CD8-positive, alpha-beta memory T cell (primary cell): Measurements from ENCODE around the gene DNAJC5. TPM values are rescaled to one million over a fixed set of nuclear protein-coding genes. Genes with fewer than 3 reads are reported as not detected.

ENCODE experiments used
- CTCF ChIA-PET: fragments of 350-600 bp; sonication (Branson Sonifier 250); formaldehyde crosslinking; loops from one replicate; lab custom pipeline; 2021; ENCODE audit warnings: antibody characterized with exemption; lab: Charles Lee
- POLR2A ChIA-PET: fragments of 350-600 bp; sonication (Branson Sonifier 250); formaldehyde crosslinking; loops from one replicate; lab custom pipeline; 2021; ENCODE audit warnings: antibody characterized with exemption; lab: Charles Lee
- DNase-seq, 5 donors: peaks; one replicate each; pipeline versions ENCODE4 v3.0.0 to v3.0.0-alpha.2; 2020 to 2022; ENCODE audit warnings: mixed read lengths in 1 of 5
- H3K27ac ChIP-seq: one replicate; pipeline ENCODE4 v1.7.0; 2013; ENCODE audit warnings: low read depth, mild to moderate bottlenecking, low read length, moderate library complexity
- H3K27me3 ChIP-seq: 2 replicates; pipeline ENCODE4 v1.7.0; 2013; ENCODE audit warnings: low read length, mild to moderate bottlenecking; ENCODE audit not compliant: insufficient read depth, poor library complexity, severe bottlenecking
- H3K36me3 ChIP-seq: 2 replicates; pipeline ENCODE4 v1.7.0; 2013; ENCODE audit warnings: mild to moderate bottlenecking, low read length, moderate library complexity; ENCODE audit not compliant: insufficient read depth
- H3K4me1 ChIP-seq: 2 replicates; pipeline ENCODE4 v1.7.0; 2013; ENCODE audit warnings: mild to moderate bottlenecking, low read length, moderate library complexity; ENCODE audit not compliant: insufficient read depth
- H3K4me3 ChIP-seq: 2 replicates; pipeline ENCODE4 v1.7.0; 2013; ENCODE audit warnings: mild to moderate bottlenecking, low read length
- H3K9me3 ChIP-seq: 2 replicates; pipeline ENCODE4 v1.7.0; 2013; ENCODE audit warnings: mild to moderate bottlenecking, low read length
- H3K27ac Mint-ChIP-seq, 8 donors: one replicate each; pipeline ENCODE4 v1.8.0; 2020 to 2021; ENCODE audit warnings: mixed read lengths in 8 of 8, mild to moderate bottlenecking in 6 of 8, inconsistent platforms in 3 of 8, moderate library complexity in 3 of 8
- H3K27me3 Mint-ChIP-seq, 2 donors: one replicate each; pipeline ENCODE4 v1.8.0; 2020 to 2021; ENCODE audit warnings: mixed read lengths in 2 of 2, mild to moderate bottlenecking in 1 of 2, moderate library complexity in 1 of 2
- H3K36me3 Mint-ChIP-seq, 3 donors: one replicate each; pipeline ENCODE4 v1.8.0; 2020 to 2021; ENCODE audit warnings: mixed read lengths in 3 of 3, inconsistent platforms in 1 of 3, mild to moderate bottlenecking in 1 of 3
- H3K4me1 Mint-ChIP-seq, 3 donors: one replicate each; pipeline ENCODE4 v1.8.0; 2020 to 2021; ENCODE audit warnings: mixed read lengths in 3 of 3, inconsistent platforms in 1 of 3, mild to moderate bottlenecking in 1 of 3
- H3K4me3 Mint-ChIP-seq, 7 donors: one replicate each; pipeline ENCODE4 v1.8.0; 2020 to 2021; ENCODE audit warnings: mixed read lengths in 7 of 7, mild to moderate bottlenecking in 6 of 7, moderate library complexity in 4 of 7, inconsistent platforms in 2 of 7
- H3K9me3 Mint-ChIP-seq, 5 donors: one replicate each; pipeline ENCODE4 v1.8.0; 2020 to 2022; ENCODE audit warnings: mixed read lengths in 5 of 5, mild to moderate bottlenecking in 3 of 5, moderate library complexity in 2 of 5, inconsistent platforms in 1 of 5
- polyA plus RNA-seq: library from polyadenylated mRNA; unstranded; fragments of 300-500 nt; fragmentation: Illumina TruSeq; gene quantifications from one replicate; pipeline ENCODE4 v1.2.3, GENCODE V29; 2021
- total RNA-seq, 2 experiments: library from RNA; stranded (reverse); gene quantifications; one replicate each; pipeline ENCODE4 v1.2.3, GENCODE V29; 2021

Gene DNAJC5
- total and polyA plus RNA-seq, 3 experiments from 2014 or later = 8.3 to 40.9 (median 38.9) TPM

DNA sequence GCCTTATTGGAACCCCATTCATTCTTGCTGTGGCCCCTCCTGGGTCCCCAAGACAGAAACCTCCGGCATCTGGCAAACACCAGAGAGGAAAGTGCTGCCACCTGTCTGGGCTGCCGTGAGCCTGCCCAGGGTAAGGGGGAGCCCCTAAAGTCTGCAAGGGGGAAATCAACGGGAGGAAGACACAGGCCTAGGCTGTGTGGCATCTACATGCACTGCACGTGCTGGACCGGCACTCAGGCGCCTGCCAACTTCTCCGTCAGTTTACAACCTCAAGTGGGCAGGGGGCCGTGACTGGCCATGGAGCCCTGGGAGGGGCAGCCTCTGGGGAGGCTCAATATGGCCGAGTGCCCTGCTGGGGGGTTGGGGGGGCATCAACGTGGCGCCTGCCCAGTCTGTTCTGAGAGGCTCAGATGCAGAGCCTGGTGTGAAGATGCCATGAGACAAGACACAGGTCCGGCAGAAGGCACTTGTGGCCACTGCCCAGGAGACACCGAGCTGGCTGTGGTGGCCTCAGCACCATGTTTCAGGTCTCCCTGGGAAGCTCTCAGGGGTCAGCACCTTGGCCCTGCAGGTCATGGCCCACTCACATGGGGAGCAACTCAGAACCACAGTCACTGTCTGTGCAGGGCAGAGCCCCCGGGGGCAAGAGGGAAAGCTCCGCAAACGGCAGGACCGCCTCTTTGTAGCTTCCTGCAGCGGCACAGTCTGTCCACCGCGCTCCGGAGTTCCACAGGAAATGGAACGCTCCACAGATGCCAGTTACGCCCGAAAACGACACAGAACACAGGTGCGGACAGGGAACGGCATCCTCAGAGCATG is 52.9 kb downstream of the DNAJC5 start:
- Mint-ChIP-seq H3K27me3 (no peaks in the 10 kb centered on the region), H3K9me3 (no peaks in the 10 kb centered on the region), H3K36me3 (peaks cover 0 to 32% (median 0%) of the 10 kb centered on the region in 3 donors), H3K4me1 (peaks cover 36 to 51% (median 38%) of the 10 kb centered on the region in 3 donors), H3K4me3 (peak overlapping the region; percentile 29 to 90 (median 80)), H3K27ac (peak overlapping the region; percentile 74 to 96 (median 91))
- no peak overlapping the region for H3K27ac ChIP-seq
- CTCF ChIA-PET = interaction anchor here (0.7 kb wide), 1 partner anchor 11 kb away, joined by 3 read pairs; no protein-coding TSS in a partner anchor
- peaks cover 33% of the 10 kb centered on the region for H3K4me1 ChIP-seq
- H3K27me3 ChIP-seq = no peaks in the 10 kb centered on the region
- peaks cover 1% of the 10 kb centered on the region for H3K36me3 ChIP-seq
- DNase-seq = peak in 2 of 5 donors; percentile 56 to 57
- POLR2A ChIA-PET = no interaction called here
- no peaks in the 10 kb centered on the region for H3K9me3 ChIP-seq
- H3K4me3 ChIP-seq = peak overlapping the region; percentile 61

- peak overlapping the region in 2 of 7 donors; percentile 13 to 27 for H3K4me3 Mint-ChIP-seq
- Histone ChIP-seq H3K4me3 (no peak overlapping the region), H3K27ac (no peak overlapping the region), H3K36me3 (no peaks in the 10 kb centered on the region), H3K4me1 (peaks cover 50% of the 10 kb centered on the region), H3K9me3 (no peaks in the 10 kb centered on the region), H3K27me3 (no peaks in the 10 kb centered on the region)
- peak overlapping the region in 5 of 8 donors; percentile 39 to 96 (median 55) for H3K27ac Mint-ChIP-seq
- ChIA-PET CTCF (no interaction called here), POLR2A (no interaction called here)
- DNase-seq = no peak
- peaks cover 48 to 67% (median 53%) of the 10 kb centered on the region in 3 donors for H3K4me1 Mint-ChIP-seq
- no peaks in the 10 kb centered on the region for H3K27me3 Mint-ChIP-seq
- no peaks in the 10 kb centered on the region for H3K9me3 Mint-ChIP-seq
- H3K36me3 Mint-ChIP-seq = peaks cover 0 to 12% (median 0%) of the 10 kb centered on the region in 3 donors
Measured at GRCh38 chr20:63950701-63951397, 55.9 kb downstream of the DNAJC5 start.

DNA sequence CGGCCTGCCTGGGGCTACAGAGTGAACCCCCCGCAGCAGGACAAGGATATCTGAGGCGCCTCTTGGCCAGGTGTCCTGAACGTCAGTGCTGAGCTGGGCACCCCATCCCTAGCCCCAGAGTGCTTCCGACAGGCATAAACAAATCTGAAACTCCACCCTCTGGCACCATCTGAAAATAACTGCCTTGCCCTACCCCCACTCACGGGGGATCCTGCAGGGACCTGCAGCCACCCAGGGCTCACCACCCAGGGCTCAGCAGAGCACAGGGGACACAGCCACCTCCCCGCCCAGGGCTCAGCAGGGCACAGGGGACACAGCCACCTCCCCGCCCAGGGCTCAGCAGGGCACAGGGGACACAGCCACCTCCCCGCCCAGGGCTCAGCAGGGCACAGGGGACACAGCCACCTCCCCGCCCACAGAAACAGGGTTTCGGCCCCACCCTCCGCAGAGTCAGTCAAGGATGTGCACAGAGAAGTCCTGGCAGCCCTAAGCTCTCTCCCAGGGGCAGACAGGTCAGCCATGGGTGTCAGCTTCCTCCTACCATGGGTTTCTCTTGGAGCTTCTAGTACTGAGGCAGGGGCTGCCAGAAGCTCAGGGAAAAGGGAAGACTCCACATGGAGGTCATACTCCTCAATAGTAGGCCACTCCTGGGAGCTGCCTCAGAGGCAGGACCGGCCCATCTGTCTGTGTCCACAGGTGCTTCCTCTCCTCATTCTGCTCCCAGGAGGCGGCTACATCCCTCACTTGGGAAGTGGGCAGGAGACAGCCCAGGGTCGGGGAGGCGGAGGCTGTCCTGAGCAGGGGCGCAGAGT is 56.7 kb downstream of the DNAJC5 start:
- H3K4me3 ChIP-seq = no peak overlapping the region
- no peak for DNase-seq
- Mint-ChIP-seq H3K9me3 (no peaks in the 10 kb centered on the region), H3K27ac (peak overlapping the region in 2 of 8 donors; percentile 52 to 87), H3K4me3 (peak overlapping the region in 1 of 7 donors; percentile 56), H3K36me3 (peaks cover 0 to 11% (median 0%) of the 10 kb centered on the region in 3 donors), H3K27me3 (no peaks in the 10 kb centered on the region), H3K4me1 (peaks cover 50 to 70% (median 53%) of the 10 kb centered on the region in 3 donors)
- no peaks in the 10 kb centered on the region for H3K9me3 ChIP-seq
- no peaks in the 10 kb centered on the region for H3K36me3 ChIP-seq
- no peak overlapping the region for H3K27ac ChIP-seq
- no peaks in the 10 kb centered on the region for H3K27me3 ChIP-seq
- POLR2A ChIA-PET = no interaction called here
- peaks cover 50% of the 10 kb centered on the region for H3K4me1 ChIP-seq
- CTCF ChIA-PET = interaction anchor here (1.5 kb wide), 1 partner anchor 29 kb away, joined by 5 read pairs; the partner anchor contains the start of gene PRPF6

- ChIA-PET POLR2A (no interaction called here), CTCF (interaction anchor here (1.5 kb wide), 1 partner anchor 28 kb away, joined by 5 read pairs; the partner anchor contains the start of gene PRPF6)
Measured at GRCh38 chr20:63952210-63952535, 57.2 kb downstream of the DNAJC5 start.

GRCh38 chr20:63952769-63953168 is 57.8 kb downstream of the DNAJC5 start:
- Histone ChIP-seq H3K36me3 (no peaks in the 10 kb centered on the region), H3K27ac (no peak overlapping the region), H3K9me3 (no peaks in the 10 kb centered on the region), H3K4me3 (no peak overlapping the region), H3K4me1 (peaks cover 49% of the 10 kb centered on the region), H3K27me3 (no peaks in the 10 kb centered on the region)
- ChIA-PET POLR2A (no interaction called here), CTCF (interaction anchor here (1.5 kb wide), 1 partner anchor 28 kb away, joined by 5 read pairs; the partner anchor contains the start of gene PRPF6)
- Mint-ChIP-seq H3K27ac (peak overlapping the region in 2 of 8 donors; percentile 24 to 77), H3K9me3 (no peaks in the 10 kb centered on the region), H3K36me3 (peaks cover 0 to 6% (median 0%) of the 10 kb centered on the region in 3 donors), H3K27me3 (no peaks in the 10 kb centered on the region), H3K4me1 (peaks cover 42 to 69% (median 44%) of the 10 kb centered on the region in 3 donors), H3K4me3 (peak overlapping the region in 2 of 7 donors; percentile 19 to 91)
- DNase-seq = no peak

More at GRCh38 chr20:63952210-63952535, 57.2 kb downstream of the DNAJC5 start:
- H3K36me3 ChIP-seq = no peaks in the 10 kb centered on the region
- H3K4me1 Mint-ChIP-seq = peaks cover 48 to 69% (median 48%) of the 10 kb centered on the region in 3 donors
- peaks cover 51% of the 10 kb centered on the region for H3K4me1 ChIP-seq
- H3K4me3 Mint-ChIP-seq = no peak overlapping the region
- no peaks in the 10 kb centered on the region for H3K9me3 Mint-ChIP-seq
- no peak for DNase-seq
- H3K9me3 ChIP-seq = no peaks in the 10 kb centered on the region
- H3K27me3 Mint-ChIP-seq = no peaks in the 10 kb centered on the region
- peaks cover 0 to 6% (median 0%) of the 10 kb centered on the region in 3 donors for H3K36me3 Mint-ChIP-seq
- H3K27me3 ChIP-seq = no peaks in the 10 kb centered on the region
- peak overlapping the region in 1 of 8 donors; percentile 77 for H3K27ac Mint-ChIP-seq
- H3K4me3 ChIP-seq = no peak overlapping the region
- no peak overlapping the region for H3K27ac ChIP-seq

- no peaks in the 10 kb centered on the region for H3K9me3 Mint-ChIP-seq
Measured at GRCh38 chr20:63953764-63954429, 59.0 kb downstream of the DNAJC5 start.

More at GRCh38 chr20:63953764-63954429, 59.0 kb downstream of the DNAJC5 start:
- H3K9me3 ChIP-seq = no peaks in the 10 kb centered on the region
- POLR2A ChIA-PET = no interaction called here
- no peaks in the 10 kb centered on the region for H3K27me3 Mint-ChIP-seq
- peaks cover 38% of the 10 kb centered on the region for H3K4me1 ChIP-seq
- no peak for DNase-seq
- peak overlapping the region; percentile 66 to 91 (median 80) for H3K4me3 Mint-ChIP-seq
- peak overlapping the region; percentile 19 to 85 (median 68) for H3K27ac Mint-ChIP-seq
- H3K27ac ChIP-seq = no peak overlapping the region
- no peaks in the 10 kb centered on the region for H3K27me3 ChIP-seq
- peaks cover 31 to 60% (median 34%) of the 10 kb centered on the region in 3 donors for H3K4me1 Mint-ChIP-seq
- no peaks in the 10 kb centered on the region for H3K36me3 ChIP-seq
- peaks cover 0 to 6% (median 0%) of the 10 kb centered on the region in 3 donors for H3K36me3 Mint-ChIP-seq
- H3K4me3 ChIP-seq = no peak overlapping the region
- CTCF ChIA-PET = interaction anchor here (1.5 to 3.4 kb wide), 2 partner anchors 26 to 85 kb away, joined by 7 to 14 read pairs; partner anchors contain the start of genes PRPF6 and SAMD10
